ENCODE measurements around the gene PABPN1L. TPM values are rescaled to one million over a fixed set of nuclear protein-coding genes. Genes with fewer than 3 reads are reported as not detected.

The PABPN1L gene
- total and polyA plus RNA-seq, 2 of the 13 experiments (the other 11 are each of a cell fraction or from before 2014, with no cell fraction given): not detected

DNA sequence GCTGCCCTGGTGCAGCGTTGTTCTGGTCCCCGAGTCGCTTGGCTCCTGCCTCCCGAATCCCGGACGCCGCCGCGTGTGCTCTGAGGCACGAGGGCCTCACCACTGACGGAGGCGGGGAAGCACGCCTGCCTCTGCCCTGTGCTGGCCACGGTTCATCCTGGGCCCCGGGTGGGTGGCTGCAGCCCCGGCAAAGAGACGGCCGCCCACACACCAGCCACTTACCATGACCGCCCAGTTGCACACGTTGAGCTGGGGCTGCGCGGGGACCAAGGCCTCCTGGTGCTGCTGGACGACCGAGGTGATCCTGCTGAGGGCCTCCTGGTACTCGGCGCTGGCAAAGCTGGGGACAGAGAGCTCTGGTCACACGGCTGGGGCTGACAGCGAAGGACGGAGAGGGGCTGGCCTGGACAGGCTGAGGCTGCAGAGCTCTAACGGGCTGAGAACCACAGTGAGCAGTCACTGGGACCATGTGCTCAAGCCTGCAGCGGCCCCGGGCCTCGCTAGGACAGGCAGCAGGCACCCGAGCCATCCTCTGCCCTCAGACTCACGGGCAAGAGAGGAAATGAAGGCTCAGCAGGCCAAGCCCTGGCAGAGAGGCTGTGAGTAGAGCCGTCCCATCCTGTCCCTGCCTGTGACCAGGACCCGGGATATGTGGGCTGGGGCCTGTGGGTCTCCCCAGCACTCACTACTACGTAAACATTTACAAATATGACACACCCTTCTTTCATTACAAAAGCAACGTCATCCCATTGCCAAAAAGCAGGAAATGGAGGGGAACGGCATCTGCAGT is 48.5 kb downstream of the PABPN1L start (continued):
- TF ChIP-seq ZNF605 (CRISPR knock-in tag; IDR thresholded peaks at IDR 0.05) (no peak), ZNF883 (CRISPR knock-in tag; IDR thresholded peaks at IDR 0.05; ENCODE audit: not compliant biosample characterization) (no peak), CHCHD3 (CRISPR knock-in tag; IDR thresholded peaks at IDR 0.05) (0 out of 2 replicates have a peak, but pooled peaks have one; percentile 48), HNRNPL (IDR thresholded peaks at IDR 0.05; ENCODE audit: low read depth, low read length) (0 out of 2 replicates have a peak, but pooled peaks have one; percentile 34), REPIN1 (CRISPR knock-in tag; IDR thresholded peaks at IDR 0.05; ENCODE audit: borderline replicate concordance, low read depth) (no peak), ZBTB20 (CRISPR knock-in tag; IDR thresholded peaks at IDR 0.05; ENCODE audit: borderline replicate concordance, low read depth) (no peak), NONO (IDR thresholded peaks at IDR 0.05) (no peak), NONO (CRISPR knock-in tag; conservative IDR thresholded peaks at IDR 0.05) (no peak; the same call in 1 of the 2 replicates), ZBTB21 (CRISPR knock-in tag; IDR thresholded peaks at IDR 0.05) (peak; percentile 57; the same call in 1 of the 2 replicates), ZNF235 (CRISPR knock-in tag; IDR thresholded peaks at IDR 0.05; ENCODE audit: borderline replicate concordance) (peak; percentile 71; the same call in 1 of the 2 replicates), JDP2 (CRISPR knock-in tag; IDR thresholded peaks at IDR 0.05; ENCODE audit: borderline replicate concordance) (no peak), EZH2 (conservative IDR thresholded peaks at IDR 0.05; ENCODE audit: low read depth, low read length) (no peak), KDM5B (CRISPR knock-in tag; IDR thresholded peaks at IDR 0.05; ENCODE audit: borderline replicate concordance) (peak; percentile 42; the same call in 1 of the 2 replicates), ZNF333 (CRISPR knock-in tag; IDR thresholded peaks at IDR 0.05; ENCODE audit: borderline replicate concordance) (peak; percentile 78), HOXA3 (CRISPR knock-in tag; IDR thresholded peaks at IDR 0.05) (no peak), ZNF776 (CRISPR knock-in tag; IDR thresholded peaks at IDR 0.05) (peak; percentile 55; the same call in 1 of the 2 replicates), NRL (CRISPR knock-in tag; IDR thresholded peaks at IDR 0.05; ENCODE audit: borderline replicate concordance) (no peak)
- TF ChIP-seq, protein P1, sequence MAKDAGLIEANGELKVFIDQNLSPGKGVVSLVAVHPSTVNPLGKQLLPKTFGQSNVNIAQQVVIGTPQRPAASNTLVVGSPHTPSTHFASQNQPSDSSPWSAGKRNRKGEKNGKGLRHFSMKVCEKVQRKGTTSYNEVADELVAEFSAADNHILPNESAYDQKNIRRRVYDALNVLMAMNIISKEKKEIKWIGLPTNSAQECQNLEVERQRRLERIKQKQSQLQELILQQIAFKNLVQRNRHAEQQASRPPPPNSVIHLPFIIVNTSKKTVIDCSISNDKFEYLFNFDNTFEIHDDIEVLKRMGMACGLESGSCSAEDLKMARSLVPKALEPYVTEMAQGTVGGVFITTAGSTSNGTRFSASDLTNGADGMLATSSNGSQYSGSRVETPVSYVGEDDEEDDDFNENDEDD (CRISPR knock-in tag; IDR thresholded peaks at IDR 0.05; ENCODE audit: borderline replicate concordance): peak; percentile 16; the same call in 1 of the 2 replicates
- TF ChIP-seq, protein P2, sequence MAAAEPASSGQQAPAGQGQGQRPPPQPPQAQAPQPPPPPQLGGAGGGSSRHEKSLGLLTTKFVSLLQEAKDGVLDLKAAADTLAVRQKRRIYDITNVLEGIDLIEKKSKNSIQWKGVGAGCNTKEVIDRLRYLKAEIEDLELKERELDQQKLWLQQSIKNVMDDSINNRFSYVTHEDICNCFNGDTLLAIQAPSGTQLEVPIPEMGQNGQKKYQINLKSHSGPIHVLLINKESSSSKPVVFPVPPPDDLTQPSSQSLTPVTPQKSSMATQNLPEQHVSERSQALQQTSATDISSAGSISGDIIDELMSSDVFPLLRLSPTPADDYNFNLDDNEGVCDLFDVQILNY (CRISPR knock-in tag; conservative IDR thresholded peaks at IDR 0.05): 0 out of 2 replicates have a peak, but pooled peaks have one; percentile 12
- TF ChIP-seq, protein P3, sequence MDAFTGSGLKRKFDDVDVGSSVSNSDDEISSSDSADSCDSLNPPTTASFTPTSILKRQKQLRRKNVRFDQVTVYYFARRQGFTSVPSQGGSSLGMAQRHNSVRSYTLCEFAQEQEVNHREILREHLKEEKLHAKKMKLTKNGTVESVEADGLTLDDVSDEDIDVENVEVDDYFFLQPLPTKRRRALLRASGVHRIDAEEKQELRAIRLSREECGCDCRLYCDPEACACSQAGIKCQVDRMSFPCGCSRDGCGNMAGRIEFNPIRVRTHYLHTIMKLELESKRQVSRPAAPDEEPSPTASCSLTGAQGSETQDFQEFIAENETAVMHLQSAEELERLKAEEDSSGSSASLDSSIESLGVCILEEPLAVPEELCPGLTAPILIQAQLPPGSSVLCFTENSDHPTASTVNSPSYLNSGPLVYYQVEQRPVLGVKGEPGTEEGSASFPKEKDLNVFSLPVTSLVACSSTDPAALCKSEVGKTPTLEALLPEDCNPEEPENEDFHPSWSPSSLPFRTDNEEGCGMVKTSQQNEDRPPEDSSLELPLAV (CRISPR knock-in tag; conservative IDR thresholded peaks at IDR 0.05; ENCODE audit: low read depth): no peak
- TF ChIP-seq, protein P4, sequence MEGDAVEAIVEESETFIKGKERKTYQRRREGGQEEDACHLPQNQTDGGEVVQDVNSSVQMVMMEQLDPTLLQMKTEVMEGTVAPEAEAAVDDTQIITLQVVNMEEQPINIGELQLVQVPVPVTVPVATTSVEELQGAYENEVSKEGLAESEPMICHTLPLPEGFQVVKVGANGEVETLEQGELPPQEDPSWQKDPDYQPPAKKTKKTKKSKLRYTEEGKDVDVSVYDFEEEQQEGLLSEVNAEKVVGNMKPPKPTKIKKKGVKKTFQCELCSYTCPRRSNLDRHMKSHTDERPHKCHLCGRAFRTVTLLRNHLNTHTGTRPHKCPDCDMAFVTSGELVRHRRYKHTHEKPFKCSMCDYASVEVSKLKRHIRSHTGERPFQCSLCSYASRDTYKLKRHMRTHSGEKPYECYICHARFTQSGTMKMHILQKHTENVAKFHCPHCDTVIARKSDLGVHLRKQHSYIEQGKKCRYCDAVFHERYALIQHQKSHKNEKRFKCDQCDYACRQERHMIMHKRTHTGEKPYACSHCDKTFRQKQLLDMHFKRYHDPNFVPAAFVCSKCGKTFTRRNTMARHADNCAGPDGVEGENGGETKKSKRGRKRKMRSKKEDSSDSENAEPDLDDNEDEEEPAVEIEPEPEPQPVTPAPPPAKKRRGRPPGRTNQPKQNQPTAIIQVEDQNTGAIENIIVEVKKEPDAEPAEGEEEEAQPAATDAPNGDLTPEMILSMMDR (CRISPR knock-in tag; IDR thresholded peaks at IDR 0.05): 0 out of 2 replicates have a peak, but pooled peaks have one; percentile 11
- TF ChIP-seq, protein P5, sequence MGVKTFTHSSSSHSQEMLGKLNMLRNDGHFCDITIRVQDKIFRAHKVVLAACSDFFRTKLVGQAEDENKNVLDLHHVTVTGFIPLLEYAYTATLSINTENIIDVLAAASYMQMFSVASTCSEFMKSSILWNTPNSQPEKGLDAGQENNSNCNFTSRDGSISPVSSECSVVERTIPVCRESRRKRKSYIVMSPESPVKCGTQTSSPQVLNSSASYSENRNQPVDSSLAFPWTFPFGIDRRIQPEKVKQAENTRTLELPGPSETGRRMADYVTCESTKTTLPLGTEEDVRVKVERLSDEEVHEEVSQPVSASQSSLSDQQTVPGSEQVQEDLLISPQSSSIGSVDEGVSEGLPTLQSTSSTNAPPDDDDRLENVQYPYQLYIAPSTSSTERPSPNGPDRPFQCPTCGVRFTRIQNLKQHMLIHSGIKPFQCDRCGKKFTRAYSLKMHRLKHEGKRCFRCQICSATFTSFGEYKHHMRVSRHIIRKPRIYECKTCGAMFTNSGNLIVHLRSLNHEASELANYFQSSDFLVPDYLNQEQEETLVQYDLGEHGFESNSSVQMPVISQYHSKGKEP (CRISPR knock-in tag; IDR thresholded peaks at IDR 0.05): no peak

Measured in HepG2 (cell line).